ENCODE measurements around the gene ADGRA1.

Gene ADGRA1

DNA sequence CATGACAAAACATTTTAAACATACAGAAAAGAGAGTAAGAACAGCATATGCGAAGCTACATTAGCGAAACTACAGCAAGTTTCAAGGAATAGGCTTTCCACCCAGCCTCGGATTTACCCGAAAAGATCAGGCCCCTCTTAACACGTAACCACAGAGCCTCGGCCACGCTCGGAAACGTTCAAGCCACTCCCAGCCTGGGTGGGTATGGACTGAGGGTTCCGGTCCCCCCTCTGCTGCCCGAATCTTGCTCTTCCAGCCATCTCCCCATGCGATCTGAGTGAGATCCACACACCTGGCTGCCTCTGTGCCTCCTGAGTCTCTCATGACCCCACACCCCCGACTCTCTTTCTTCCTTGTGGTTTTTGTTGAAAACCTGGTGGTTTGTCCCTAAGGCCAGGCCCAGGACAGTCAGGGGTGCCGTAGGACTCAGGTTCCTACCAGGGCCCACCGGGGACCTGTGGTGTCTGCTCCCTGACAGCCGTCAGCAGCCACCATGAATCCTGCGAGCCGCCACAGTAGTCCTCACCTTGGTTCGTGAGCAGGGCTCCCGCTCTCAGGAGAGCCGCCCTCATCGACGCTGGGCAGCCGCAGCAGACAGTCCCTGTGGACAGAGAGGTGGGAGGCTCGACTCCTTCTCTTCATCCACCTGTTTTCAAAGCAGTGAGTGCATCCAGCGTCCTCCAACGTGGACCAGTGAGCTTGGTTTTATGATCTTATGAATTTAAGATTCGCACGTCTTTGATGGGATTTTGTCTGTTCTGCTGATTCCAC, 90.8 kb downstream of the ADGRA1 start:
- no peak for DNase-seq (ENCODE audit: low read depth)

GRCh38 chr10:133179128-133179520, 91.4 kb downstream of the ADGRA1 start:
- DNase-seq (ENCODE audit: low read depth), result no peak

DNA sequence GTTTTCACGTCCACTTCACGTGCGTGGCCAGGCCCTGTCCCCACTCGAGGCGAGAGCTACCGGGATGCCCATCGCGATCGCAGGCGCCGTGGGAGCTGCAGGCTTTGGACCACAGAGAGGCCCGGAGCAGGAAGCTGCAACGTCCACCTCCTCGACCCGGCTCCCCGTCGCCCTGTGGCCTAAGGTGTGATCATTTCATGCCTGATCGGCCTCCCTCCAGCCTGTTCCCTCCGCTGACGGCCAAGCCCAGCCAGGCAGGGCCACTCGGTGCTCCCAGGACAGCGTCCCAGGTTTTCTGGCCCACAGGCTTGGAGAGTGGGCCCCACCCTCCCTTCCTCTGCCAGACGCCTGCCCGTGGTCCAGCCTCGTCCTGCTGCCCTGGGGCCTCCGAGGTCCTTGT, 91.9 kb downstream of the ADGRA1 start:
- DNase-seq (ENCODE audit: low read depth), result no peak

- DNase-seq (ENCODE audit: low read depth), result no peak
Measured at GRCh38 chr10:133180192-133180964, 92.7 kb downstream of the ADGRA1 start.

GRCh38 chr10:133180965-133181639, 93.4 kb downstream of the ADGRA1 start:
- DNase-seq (ENCODE audit: low read depth), result no peak
